Esophagus squamous epithelium (tissue), 4 donors: Measurements from ENCODE around the gene ASPN.

Experiments used
- CTCF ChIP-seq, 6 experiments: fragments of 450-650 bp in 4 of 6; fragments of 200-600 bp in 2 of 6; sonication (generic) in 2 of 6; IDR thresholded peaks; one replicate each; pipeline ENCODE4 v1.5.1; 2016 to 2019; ENCODE audit warnings: antibody characterized with exemption in 6 of 6, mild to moderate bottlenecking in 4 of 6, moderate library complexity in 4 of 6
- POLR2A ChIP-seq, 4 donors: fragments of 450-650 bp; IDR thresholded peaks; one replicate each; pipeline ENCODE4 v1.6.1; 2017; ENCODE audit warnings: antibody characterized with exemption in 4 of 4, mild to moderate bottlenecking in 4 of 4, moderate library complexity in 3 of 4

GRCh38 chr9:92492781-92493401 is 10.6 kb upstream of the ASPN start:
- TF ChIP-seq CTCF (IDR thresholded peaks at IDR 0.05) (no peak), POLR2A (IDR thresholded peaks at IDR 0.05) (no peak)
